ENCODE results near the gene PAIP2B.
"Not testable (repeated sequence)": the region's sequence is repeated elsewhere in the genome, so short reads cannot be mapped to it uniquely, and the experiment has no call there.

Gene PAIP2B

DNA sequence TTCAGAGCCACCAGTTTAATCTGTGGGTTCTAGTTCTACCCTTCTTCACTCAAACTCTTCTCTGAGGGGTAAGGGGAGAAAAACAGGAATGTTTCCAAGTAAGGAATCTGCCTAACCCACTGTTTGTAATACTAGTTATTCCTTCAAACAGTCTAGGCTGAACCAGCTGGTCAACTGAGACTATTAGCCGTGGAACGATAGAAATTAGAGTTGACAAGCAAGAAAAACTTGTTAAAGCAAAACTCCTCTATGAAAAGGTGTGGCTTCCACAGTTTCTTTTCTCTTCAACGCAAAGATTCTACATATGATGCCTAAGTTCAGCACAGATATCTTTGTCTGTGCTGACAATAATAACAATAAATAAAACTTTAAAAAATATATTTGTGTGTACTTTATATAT lies 11.5 kb downstream of the PAIP2B start:
- DNase-seq: no peak

DNA sequence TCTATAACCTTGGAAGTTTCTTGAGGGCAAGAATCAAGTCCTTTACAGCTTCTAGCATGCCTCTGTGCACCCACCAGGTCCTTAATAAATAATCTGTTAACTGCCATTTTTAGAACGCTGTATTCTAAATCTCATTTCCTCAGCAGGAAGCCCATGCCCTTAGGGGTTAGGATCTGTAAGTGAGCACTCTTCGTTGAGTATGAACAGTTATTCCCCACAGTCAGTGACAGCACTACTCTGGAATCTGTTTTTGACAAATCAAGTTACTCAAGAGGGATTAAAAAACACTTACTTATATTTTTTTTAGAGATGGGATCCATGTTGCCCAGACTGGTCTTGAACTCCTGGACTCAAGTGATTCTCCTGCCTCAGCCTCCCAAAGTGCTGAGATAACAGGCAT lies 14.6 kb downstream of the PAIP2B start:
- no peak for DNase-seq

DNA sequence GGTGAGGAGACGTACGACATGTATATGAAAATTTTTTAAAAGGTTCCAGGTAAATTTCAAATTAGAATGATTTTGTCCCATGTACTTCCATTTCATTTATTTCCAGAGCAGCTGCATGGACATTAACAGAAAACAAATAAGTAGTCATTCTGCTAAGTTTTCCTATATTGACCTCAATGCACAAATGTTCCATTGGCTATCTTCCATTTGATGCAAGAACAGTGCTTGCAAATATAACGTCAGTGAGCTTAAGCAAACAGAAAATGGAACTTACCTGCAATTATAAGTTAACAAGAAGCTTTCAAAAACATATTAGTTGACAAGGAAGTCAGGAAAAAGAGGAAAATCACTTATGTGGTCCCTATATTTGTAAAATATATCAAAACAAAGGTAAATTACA lies 16.6 kb downstream of the PAIP2B start:
- DNase-seq: no peak

DNA sequence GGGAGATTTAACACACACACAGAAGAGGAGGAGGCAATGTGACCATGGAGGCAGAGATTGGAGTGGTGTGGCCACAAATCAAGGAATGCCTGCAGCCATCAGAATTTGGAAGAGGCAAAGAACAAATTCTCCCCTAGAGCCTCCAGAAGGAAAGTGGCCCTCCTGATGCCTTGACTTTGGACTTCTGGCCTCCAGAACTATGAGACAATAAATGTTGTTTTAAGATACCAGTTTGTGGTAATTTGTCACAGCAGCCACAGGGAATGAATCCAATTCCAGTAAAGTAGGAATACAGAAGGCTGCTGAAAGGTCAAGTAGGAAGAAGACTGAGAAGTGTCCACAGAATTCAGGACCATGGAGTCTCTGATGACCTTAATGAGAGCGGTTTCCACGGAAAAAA lies 18.1 kb downstream of the PAIP2B start:
- DNase-seq: no peak

DNA sequence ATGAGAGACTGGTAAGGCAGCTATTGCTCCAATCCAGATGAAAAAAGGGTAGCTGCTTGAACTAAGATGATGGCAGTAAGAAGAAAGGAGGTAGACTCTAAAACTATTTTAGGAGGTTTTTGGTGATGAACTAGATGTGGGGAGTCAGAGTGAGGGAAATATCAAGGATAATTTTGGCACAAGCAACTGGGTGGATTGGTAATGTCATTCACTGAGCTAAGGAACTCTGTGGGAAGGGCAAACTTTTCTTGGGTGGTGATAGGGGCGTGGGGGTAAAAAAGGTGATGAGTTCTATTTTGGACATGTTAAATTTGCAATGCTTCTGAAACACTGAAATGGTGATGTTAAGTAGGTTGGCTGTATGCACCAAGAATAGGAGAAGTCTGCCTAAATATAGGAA lies 19.3 kb downstream of the PAIP2B start:
- DNase-seq: no peak

DNA sequence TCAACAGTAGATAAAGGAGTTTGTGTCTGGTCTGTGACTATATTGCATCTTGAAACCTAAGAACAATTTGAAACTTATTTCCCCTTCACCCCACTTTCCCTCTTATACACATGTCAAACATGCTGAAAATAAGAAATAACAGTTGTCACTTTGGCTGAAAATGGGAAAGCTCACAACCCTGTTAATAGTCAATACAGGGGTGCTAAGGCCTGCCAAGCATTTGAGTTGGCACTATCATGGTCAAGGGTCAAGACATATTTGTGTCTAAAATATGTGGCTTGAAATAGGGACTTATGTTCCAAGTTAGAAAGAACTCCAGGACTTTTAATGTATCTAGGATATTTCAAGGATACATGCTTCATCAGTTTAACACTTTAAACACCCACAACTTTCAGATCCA lies 20.6 kb downstream of the PAIP2B start:
- DNase-seq: no peak

DNA sequence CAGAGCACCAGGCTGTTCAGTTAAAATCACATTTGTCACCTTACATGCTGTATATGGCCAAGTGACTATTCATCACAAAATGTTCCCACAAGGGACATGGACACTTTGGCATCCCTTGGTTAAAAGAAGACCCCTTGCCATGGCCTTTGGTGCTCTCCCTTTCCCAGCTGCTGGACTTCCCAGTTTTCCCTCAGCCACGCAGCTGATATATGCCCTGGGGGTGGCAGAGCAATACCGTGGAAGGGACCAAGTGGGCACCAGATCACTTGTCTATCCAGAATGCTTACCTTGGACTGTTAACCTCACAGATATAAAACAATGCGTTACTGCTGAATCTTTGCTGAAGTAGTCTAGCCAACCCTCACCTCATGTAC lies 35.3 kb downstream of the PAIP2B start:
- no peak for DNase-seq

DNA sequence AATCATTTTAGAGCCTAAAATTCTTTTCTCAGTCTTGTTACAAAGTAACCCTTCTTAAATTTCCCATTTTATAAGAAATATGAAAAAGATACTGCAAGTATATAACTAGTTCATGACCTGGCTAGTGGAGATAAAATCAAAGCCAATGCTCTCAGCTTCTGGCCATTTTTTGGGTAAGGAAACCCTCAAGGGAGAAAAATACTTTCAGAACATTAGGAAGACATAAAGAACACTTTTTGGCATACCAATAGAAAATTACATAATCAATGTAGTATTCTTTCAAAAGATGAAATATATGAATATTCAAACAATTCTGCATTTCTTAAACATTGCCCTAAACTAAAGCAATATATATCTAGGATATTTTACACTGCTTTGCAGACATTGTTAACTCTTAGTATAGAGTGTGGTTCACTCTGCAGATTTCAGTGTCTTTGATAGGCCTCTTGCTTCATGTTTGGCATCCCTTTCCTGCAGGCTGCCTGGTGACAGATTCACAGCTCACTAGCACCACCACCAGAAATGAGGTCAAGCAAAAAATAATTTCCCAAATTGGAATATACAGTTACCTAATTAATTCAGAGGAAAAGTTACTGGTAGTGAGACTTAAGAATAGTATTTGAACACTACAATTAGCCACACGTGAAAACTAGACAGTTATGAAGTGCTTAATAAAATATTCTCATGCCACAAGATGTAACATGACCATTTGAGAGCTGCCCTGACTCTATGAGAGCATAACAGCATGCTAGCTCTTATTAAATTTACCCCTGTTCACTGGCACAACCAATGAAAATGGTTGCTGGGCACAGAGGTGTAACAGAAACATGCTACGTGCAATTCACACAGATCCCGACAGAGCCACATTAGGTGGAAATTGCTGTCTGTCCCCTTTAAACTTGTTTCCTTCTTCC lies 36.0 kb downstream of the PAIP2B start:
- no peak for DNase-seq

DNA sequence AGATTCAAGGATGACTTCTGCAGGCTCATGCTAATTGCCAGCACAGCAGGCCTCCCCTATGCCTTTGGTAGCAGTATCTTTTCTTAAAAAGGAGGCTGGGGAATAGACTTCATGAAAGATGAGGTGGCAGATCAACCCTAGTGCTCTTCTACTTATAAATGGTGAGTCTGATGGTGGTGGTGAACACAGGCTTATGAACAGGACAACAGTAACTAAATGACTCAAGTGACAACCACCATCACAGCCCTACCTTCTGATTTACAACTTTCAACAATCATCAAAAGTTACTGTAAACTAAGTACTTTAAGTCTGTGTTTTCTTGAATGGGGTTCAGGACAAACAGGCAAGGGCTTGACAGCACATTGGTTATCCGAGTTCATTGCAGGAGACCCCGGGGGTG lies 39.3 kb downstream of the PAIP2B start:
- no peak for DNase-seq

DNA sequence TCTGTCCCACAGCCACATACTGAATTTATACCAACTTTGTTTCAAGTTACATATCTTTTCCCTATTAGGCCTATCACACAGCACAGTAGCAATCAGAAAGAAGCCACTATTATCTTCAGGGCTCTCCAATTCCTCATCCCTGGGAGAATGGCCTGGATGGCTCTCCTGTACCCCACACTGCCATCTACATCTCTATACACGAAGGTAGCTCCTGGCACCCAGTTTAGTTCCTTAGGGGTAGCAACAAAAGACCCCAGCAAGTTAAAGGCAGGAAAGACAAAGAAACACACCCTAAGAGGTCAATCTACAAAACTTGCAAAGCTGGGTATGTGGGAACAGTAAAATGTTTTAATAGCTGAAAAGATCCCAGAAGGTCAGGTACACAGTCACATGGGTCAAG lies 39.9 kb downstream of the PAIP2B start:
- DNase-seq: no peak

DNA sequence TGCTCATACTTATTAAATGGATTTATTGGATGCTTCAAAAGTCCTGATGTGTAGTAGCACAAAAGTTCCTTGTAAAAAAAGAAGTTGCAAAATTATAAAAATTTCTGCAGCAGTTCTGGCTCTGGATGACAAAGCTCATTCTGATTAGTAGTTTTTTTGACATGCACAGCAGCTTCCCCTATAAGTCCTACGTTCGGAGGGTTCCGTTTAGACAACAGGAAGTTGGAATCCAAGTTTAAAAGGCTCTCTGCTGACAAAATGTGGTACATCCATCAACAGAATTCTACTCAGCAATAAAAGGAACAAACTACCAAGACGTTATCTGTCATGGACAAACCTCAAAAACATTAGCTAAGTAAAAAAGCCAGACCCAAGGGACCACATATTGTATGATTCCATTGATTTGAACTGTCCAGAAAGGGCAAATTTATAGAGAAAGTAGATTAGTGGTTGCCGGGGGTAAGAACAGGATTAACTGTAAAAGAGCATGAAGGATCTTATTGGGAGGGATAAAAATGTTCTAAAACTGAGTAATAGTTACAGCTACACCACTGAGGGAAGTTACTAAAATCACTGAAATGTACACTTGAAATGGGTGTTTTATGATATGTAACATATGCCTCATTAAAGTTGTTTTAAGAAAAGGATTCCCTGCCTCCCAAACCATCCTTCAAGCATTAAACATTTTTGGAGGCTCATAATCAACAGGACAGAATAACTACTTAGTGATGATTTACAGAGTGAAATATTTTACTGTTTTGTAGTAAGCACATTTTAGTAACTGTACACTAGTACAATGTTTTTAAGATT lies 43.4 kb downstream of the PAIP2B start:
- not testable (repeated sequence) for DNase-seq

DNA sequence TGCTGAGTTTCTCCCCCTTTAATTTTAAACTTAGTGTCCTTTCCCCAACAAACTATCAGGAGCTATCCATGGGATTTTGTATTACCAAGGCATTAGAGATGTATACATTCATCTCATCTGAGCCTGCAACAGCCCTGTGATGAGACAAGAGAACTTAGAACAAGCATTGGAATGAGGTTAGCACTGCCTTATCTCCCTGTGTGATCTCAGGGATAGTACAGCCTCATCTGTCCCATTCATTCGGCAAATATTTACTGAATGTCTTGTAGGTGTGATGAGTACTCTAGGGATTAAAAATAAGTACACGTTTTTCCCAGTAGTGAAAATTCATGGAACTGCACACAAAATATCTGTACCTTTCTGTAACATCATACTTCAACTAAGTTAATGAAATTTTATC lies 45.6 kb downstream of the PAIP2B start:
- no peak for DNase-seq

DNA sequence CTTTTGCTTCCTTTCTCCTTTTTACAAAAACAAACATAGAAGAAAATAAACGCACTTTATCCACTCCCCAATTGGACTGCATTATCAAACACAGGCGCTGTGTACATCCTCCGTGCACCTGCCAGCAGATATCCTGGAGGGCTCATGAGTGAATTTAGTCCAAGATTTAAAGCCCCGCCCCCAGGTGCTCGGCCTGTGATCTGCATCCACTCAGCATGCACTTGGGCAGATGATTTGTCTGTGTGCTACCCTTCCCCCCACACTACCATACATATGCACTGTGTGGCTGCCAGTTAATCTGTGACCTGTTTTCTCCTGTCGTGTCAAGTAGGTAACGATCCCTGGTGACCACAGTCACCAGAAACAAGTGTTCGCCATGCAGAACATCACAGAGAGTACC lies 48.1 kb downstream of the PAIP2B start:
- not testable (repeated sequence) for DNase-seq

DNA sequence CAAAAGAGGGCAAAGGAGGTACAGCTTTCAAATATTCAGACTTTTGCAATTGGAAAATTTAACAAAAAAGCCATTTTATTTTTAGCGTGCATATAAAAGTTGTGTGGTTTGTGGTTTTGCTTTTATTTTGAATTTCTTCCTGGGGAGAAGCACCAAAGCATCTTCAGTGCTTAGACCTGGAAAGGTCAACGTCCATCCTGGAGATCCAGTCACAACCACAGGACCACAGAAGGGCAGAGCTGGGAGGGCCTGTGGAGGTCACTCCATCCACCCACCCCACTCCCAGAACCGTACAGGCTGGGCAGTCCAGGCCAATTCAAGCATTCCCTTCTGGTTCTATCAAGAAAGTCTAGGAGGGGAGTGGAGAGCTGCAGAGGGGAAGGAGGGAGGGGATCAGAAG lies 52.7 kb downstream of the PAIP2B start:
- no peak for DNase-seq

DNA sequence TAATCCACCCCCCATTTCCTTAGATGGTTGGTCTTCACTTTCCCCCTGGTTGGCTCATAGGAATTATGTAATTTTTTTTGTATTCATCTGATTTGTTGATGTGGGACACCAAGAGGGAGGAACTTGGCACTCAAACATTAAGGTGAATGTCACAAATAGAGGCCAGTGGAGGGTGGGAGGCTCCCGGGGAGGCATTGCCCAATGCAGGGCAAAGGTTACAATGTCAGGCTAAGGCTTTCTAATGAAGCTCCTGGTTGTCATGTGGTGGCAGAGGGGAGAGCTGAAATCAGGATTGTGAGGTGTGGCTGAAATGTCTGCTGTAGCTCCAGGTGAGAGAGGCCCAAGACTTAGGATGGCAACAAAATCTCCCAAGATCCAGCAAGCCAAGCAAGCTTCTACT lies 53.8 kb downstream of the PAIP2B start:
- DNase-seq: no peak

DNA sequence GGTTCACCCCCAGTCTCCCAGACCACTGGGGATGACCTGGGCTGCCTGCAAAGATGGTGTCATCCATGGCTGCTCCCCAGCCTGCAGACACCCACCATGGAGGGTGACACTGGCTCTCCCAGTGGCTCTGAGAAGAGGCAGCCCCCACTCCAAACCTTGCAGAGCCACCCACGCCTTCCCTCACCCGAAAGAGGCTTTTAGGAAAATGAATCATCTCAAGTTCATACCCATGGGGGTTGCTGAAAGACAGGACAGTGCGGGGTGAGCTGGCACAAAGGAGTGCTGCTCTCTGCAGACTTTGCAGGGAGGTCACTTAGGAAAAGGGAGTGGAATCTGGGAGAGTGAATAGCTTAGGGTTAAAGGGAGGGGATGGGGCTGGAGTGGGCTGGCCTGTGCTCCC lies 60.1 kb downstream of the PAIP2B start:
- no peak for DNase-seq

DNA sequence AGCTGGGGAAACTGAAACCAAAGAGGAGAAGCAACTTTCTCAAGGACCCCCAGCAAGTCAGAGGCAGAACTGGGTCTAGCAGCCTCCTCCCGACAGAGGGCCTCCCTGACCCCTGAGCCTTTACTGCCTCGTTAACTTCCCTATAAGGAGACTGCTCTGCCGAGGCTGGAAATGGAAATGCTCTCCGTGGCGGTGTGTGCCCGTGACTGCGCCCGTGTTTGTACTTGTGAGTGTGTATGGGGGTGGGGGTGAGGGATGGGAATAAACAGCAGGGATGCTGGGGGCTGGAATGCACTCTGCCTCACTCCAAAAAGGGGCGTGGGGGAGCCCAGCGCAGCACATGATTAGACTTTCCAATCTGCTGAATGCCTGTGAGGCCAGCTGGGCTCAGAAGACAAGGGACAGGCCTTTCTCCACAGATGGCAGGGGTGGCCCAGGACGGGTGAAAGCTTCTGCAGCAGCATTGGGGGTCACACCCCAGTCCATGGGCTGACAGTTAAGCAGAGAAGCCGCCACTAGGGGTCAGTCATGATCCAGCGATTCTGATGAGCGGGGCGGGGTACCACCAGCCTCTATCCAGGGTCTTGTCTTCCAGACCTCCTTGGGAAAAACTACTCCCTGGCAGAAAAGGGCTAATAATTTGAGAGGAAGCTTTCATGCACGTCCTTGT lies 69.6 kb downstream of the PAIP2B start:
- DNase-seq: peak; percentile 70

DNA sequence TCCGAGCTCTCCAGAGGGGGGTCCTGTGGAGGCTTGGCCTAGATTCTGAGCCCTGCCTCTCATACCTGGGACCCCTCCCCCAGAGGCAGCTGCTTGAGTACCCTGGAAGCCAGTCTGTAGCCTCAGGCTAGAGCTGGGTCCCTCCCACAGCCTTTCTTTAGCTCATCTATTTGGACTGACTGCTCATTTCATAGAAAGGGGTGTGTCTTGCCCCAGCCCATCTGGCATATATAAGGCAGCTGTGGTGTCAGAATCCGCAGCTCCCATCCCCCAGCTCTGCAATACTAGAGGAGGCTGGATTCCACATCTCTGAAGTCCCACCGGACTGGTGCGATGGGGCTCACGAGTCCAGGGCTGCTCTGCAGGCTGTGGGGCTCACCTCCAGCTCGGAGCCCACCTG lies 70.3 kb downstream of the PAIP2B start:
- DNase-seq: no peak

DNA sequence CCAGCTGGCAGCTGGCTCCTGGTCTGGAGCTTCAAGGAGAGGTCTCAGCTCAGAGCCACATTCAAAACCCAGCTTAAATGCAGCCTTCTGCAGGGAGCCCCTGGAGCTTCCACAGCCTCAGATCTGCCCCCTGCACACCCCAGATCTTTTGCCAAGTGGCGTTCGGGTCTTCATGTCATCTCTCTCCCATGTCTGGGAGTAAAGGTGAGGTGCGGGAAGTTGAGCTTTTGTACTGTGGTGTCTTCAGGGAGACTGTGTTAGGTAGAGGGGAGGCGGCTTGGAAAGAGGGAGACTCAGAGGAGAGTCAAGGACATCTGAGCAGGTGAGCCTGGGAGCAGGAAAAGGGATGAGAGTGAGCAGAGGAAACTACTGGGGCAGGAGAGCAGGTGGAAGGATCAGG lies 71.1 kb downstream of the PAIP2B start:
- no peak for DNase-seq

DNA sequence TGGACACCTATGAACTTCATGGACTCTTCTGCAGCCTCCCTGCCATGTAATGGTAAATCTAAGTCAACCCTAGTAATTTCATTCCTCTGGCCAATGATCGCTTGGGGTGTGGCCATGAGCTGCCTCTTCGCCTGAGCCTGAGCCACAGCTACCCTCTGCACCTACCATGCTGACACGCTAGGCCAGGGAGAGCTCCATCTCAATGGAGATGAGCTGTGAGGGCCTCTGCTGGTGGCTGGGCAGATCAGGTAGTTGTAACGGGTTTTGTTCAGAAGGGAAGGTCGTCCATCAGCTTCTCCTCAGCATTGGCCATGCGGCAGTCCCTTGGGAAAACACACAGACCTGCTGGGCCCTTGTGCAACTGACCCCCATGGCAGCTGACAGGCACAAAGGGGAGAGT lies 72.1 kb downstream of the PAIP2B start:
- no peak for DNase-seq

DNA sequence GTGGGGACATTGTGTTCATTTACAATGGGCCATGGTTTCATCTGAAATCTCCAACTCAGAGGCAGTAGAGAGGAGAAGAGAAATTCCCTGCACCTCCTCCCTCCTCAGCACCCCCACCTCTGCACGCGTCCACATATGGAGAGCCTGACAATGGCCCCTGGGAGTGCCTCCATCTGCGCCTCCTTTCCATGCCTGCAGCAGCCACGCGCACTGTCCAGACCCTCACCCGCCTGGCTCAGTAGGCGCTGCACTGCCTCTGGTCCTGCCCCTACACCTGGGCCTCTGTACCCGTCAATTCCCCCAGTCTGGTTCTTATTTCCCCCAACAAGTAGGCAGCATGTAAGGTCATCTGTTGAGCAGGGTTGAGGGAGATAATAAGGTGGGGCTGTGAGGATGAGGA lies 72.6 kb downstream of the PAIP2B start:
- no peak for DNase-seq

DNA sequence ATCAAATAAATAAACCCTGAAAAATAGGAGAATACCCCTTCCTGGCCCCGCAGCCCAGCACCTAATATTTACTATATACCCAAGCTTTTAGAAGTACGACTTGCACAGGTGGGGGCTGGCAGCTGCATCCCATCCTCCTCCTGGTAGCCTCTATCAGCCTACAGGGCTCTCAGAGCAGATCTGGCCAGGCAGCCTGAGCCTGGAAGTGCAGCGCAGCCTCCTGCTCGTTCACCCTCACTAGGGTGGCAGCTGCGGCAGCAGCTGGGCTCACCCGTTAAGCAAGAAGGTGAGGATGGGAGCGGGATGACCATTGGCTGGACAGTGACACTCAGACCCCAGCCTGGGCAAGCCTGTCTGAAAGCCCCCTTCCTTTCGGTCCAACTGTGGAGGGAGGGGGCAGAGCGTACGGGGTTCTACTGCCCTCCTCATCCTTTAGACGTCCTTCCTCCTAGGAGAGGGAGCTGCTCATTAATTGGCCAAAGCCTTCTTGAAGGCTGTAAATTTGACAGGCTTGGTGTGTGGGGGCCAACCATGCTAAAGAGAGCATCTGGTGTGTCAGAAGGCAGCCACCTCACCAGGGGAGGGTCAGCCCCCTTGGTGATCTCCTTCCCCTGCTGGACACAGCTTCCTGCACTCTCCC lies 73.2 kb downstream of the PAIP2B start:
- no peak for DNase-seq

DNA sequence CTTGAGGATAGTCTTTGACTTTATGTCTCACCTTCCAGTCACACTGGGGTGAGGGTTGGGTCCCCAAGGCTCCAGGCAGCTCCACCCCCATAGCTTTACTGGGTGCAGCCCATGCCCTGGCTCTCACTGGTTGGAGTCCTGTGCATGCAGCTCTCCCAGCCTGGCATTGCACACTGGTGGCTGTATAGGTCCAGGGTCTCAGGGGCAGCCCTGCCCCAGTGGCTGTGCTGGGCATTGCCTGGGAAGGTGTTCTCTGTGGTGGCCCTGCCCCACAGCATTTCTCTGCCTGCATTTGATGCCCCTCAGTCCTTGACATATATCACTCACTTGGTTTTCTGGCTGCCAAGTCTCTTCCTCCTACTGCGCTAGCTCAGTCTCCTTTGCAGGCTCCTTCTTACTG lies 75.3 kb downstream of the PAIP2B start:
- no peak for DNase-seq

All from CD4-positive, alpha-beta T cell treated with Interleukin-6 for 4 hours (primary cell).